Psoas muscle (tissue), 8 donors: ENCODE data around the gene BRI3BP. TPM values are rescaled to one million over a fixed set of nuclear protein-coding genes. Genes with fewer than 3 reads are reported as not detected.

Source experiments
- ATAC-seq, 4 donors: fragments of 200-7000 bp; cut with Tn5 transposase; one replicate each; pipeline ENCODE4 v1.9.1; 2020; ENCODE audit warnings: moderate library complexity in 3 of 4, mild to moderate bottlenecking in 2 of 4
- DNase-seq, 2 donors: peaks; one replicate each; pipeline ENCODE4 v3.0.0-alpha.2; 2020
- H3K27ac ChIP-seq: fragments of 200-600 bp; one replicate; pipeline ENCODE4 v1.8.0; 2022
- H3K27me3 ChIP-seq, 3 donors: fragments of 200-600 bp in 1 of 3; one replicate each; pipeline versions ENCODE4 v1.6.1 to v1.8.0; 2013 to 2022; ENCODE audit warnings: low read length in 2 of 3, mild to moderate bottlenecking in 2 of 3, moderate library complexity in 1 of 3; ENCODE audit not compliant: insufficient read depth in 3 of 3
- H3K36me3 ChIP-seq, 2 donors: fragments of 200-600 bp in 1 of 2; one replicate each; pipeline versions ENCODE4 v1.6.1 to v1.8.0; 2013 to 2022; ENCODE audit warnings: low read depth in 1 of 2, mild to moderate bottlenecking in 1 of 2, moderate library complexity in 1 of 2; ENCODE audit not compliant: insufficient read depth in 1 of 2
- H3K4me1 ChIP-seq: fragments of 200-600 bp; one replicate; pipeline ENCODE4 v1.8.0; 2022
- H3K4me3 ChIP-seq: fragments of 200-600 bp; one replicate; pipeline ENCODE4 v1.8.0; 2022; ENCODE audit warnings: mild to moderate bottlenecking
- H3K9me3 ChIP-seq: fragments of 200-600 bp; one replicate; pipeline ENCODE4 v1.8.0; 2022
- WGBS, 3 donors: extraction: QIAGEN DNeasy Blood & Tissue Kit; methylation state at CpG; one replicate each; pipeline versions ENCODE4 v1.1.6 to v1.1.7; 2013; 5-methylcytosine and 5-hydroxymethylcytosine counted together
- intact Hi-C, 2 donors: fragments of 100-400 bp; cut with DNase I; formaldehyde crosslinking; loops; one replicate each; pipeline versions ENCODE4 v1.11.0 to v1.14.2; 2022
- polyA plus RNA-seq, 3 donors: library from polyadenylated mRNA; stranded (reverse); fragments of 200-250 nt; gene quantifications; one replicate each; pipeline ENCODE4 v1.2.3, GENCODE V29; 2013
- total RNA-seq, 4 donors: library from RNA; stranded (reverse); fragmentation: NEBNext Ultra II Directional in 2 of 4; extraction: Animal tissue kit (Norgen Biotek cat#: 25700) in 2 of 4; gene quantifications; one replicate each; pipeline versions ENCODE4 v1.2.1 to v1.2.4, GENCODE V29; 2021 to 2023
- TF ChIP-seq, protein P1 (sequence below): fragments of 200-600 bp; IDR thresholded peaks from one replicate; pipeline ENCODE4 v1.8.0; 2022; ENCODE audit warnings: antibody characterized with exemption
- donor health status: healthy with polysubstance abuse.
- donor health status: DM: no; HTN: no; CAD: no; lungs with moderate emphysema.
- donor health status: Bipolar disorder and iron deficiency.
- donor health status: healthy.
- donor health status: DM: yes; HTN: yes; CAD: no.
- donor health status: DM: no; HTN: no; CAD: no.
- donor health status: DM: no; HTN: no; CAD: no.
- donor health status: DM: yes; HTN: yes; CAD: no.

Gene BRI3BP
- total and polyA plus RNA-seq, 7 donors = 0.72 to 2.8 (median 1.6) TPM

DNA sequence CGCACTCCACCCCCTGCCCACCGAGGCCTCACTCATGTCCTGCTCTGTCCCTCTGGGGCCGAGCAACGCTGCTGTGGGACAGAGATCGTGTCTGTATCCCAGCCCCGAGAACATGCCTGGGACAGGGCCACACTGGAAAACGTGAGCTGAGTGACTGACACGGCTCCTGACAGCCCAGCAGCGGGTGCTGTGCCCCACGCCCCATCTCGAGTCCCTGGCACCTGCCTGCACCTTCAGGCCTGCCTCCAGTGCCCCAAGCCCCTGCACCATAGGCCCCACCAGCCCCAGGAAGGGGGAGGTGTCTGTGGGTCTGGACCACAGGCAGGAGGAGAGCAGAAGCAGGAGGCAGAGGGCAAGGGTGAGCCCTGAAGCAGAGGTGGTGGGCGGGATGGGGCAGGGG is 44.4 kb upstream of the BRI3BP start:
- TF ChIP-seq, protein P1, sequence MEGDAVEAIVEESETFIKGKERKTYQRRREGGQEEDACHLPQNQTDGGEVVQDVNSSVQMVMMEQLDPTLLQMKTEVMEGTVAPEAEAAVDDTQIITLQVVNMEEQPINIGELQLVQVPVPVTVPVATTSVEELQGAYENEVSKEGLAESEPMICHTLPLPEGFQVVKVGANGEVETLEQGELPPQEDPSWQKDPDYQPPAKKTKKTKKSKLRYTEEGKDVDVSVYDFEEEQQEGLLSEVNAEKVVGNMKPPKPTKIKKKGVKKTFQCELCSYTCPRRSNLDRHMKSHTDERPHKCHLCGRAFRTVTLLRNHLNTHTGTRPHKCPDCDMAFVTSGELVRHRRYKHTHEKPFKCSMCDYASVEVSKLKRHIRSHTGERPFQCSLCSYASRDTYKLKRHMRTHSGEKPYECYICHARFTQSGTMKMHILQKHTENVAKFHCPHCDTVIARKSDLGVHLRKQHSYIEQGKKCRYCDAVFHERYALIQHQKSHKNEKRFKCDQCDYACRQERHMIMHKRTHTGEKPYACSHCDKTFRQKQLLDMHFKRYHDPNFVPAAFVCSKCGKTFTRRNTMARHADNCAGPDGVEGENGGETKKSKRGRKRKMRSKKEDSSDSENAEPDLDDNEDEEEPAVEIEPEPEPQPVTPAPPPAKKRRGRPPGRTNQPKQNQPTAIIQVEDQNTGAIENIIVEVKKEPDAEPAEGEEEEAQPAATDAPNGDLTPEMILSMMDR = no peak
- DNase-seq = no peak
- H3K4me1 ChIP-seq = no peaks in the 10 kb centered on the region
- H3K9me3 ChIP-seq = no peaks in the 10 kb centered on the region
- no peak overlapping the region for H3K27ac ChIP-seq
- intact Hi-C loops = no loop called here
- ATAC-seq = no peak
- H3K27me3 ChIP-seq = no peaks in the 10 kb centered on the region
- WGBS, 3 donors = 94 to 96% (median 94%) methylated on average over 12 of the region's 12 CpGs
- no peak overlapping the region for H3K4me3 ChIP-seq
- H3K36me3 ChIP-seq = peaks cover 3 to 90% of the 10 kb centered on the region in 2 donors

DNA sequence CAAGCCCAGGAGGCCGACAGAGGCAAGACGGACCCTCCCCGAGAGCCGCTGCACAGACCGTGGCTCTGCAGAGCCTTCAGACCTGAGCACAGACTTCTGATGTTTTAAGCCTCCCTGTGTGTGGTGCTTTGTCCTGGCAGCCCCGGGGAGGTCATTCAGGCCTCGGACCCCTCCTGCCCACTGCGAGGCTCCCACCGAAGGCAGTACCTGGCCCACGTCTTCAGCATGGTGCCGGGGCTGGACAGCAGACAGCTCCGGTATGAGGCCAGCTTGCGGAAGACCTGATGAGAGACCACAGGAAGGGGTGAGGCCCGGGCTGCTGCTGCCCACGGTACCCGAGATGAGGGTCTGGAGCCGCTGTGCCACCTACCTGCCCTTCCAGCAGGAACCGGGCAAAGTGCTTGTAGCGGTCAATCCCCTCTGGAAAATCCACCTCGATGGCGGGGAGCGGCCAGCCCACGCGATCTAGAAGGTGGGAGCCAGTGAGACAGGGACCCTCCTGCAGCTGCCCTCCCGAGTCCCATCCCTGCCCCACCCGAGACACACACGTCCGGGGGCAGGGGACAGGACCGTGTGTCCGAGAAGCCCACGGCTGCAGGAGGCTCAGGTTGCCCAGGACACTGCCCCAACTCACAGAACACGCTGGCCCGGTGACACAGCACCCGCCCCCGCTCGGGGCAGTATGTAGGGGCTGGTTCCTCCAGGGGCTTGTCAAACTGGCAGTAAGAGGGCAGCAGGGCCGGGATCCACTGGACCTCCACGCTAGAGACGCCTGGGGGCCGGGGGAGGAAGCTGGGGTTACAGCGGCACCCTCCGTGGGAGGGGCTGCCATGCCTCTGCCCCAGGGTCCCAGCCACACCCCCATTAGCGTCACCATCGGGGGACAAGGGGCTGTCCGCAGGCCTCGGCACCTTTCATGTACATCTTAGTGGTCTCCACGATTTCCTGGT is 43.4 kb upstream of the BRI3BP start:
- Histone ChIP-seq H3K36me3 (peaks cover 3 to 98% of the 10 kb centered on the region in 2 donors), H3K9me3 (no peaks in the 10 kb centered on the region), H3K4me1 (no peaks in the 10 kb centered on the region), H3K4me3 (no peak overlapping the region), H3K27me3 (no peaks in the 10 kb centered on the region), H3K27ac (no peak overlapping the region)
- TF ChIP-seq, protein P1 = no peak
- intact Hi-C loops = no loop called here
- DNase-seq (peak in 1 of 2 donors; percentile 50), ATAC-seq (no peak)
- 93 to 96% (median 94%) methylated on average over 44 to 47 of the region's 47 CpGs for WGBS, 3 donors

DNA sequence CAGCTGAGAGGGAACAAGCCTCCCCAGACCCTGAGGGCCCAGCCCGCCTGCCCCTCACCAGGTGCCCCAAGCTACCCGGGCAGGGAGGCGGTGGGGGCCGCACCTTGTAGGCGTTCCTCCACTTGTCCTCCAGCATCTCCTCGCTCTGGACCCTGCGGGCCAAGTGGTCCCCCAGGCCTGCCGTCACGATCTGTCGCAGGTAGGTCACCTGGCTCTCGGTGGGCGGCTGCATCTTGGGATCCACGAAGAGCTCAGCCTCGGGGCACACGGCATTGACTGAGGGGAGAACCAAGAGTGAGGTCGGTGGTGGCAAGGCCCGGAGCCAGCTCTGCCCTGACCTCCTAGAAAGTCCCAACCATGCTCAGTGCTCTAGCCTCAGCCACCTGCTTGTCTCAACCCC is 41.1 kb upstream of the BRI3BP start:
- ATAC-seq (peak in 1 of 4 donors; percentile 17), DNase-seq (no peak)
- Histone ChIP-seq H3K9me3 (no peaks in the 10 kb centered on the region), H3K4me1 (no peaks in the 10 kb centered on the region), H3K36me3 (peaks cover 3 to 100% of the 10 kb centered on the region in 2 donors), H3K27ac (no peak overlapping the region), H3K4me3 (no peak overlapping the region), H3K27me3 (no peaks in the 10 kb centered on the region)
- TF ChIP-seq, protein P1 = no peak
- WGBS, 3 donors = 93 to 94% (median 93%) methylated on average over 10 to 17 of the region's 17 CpGs
- intact Hi-C loops = loop anchor here in 1 of 2 donors (2.0 kb wide), 1 partner anchor 69 kb away; no protein-coding TSS in a partner anchor

DNA sequence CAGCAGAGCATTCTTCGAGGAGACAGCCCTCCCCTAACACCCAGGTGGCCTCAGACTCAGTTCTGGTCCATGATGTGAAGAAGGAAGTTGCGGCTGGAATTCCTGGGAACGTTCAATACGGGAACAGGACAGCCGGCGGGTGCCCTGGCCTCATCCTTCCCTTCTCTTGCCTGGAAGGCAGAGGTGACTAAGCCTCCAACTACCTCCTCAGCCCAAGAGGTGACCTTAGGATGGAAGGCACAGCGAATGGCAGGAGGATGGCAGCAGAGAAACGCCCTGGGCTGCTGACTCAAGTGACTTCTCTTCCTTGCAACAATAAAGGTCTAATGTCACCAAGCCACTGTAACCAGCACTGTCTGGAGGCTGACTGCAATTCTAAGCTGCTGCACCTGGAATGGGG is 40.6 kb upstream of the BRI3BP start:
- Histone ChIP-seq H3K27ac (no peak overlapping the region), H3K4me3 (no peak overlapping the region), H3K27me3 (no peaks in the 10 kb centered on the region), H3K4me1 (no peaks in the 10 kb centered on the region), H3K36me3 (peaks cover 3 to 99% of the 10 kb centered on the region in 2 donors), H3K9me3 (no peaks in the 10 kb centered on the region)
- DNase-seq (no peak), ATAC-seq (no peak)
- TF ChIP-seq, protein P1 = no peak
- intact Hi-C loops = loop anchor here in 1 of 2 donors (2.0 kb wide), 1 partner anchor 68 kb away; no protein-coding TSS in a partner anchor
- 57 to 86% (median 73%) methylated on average over 8 of the region's 8 CpGs for WGBS, 3 donors
